HEK293 (cell line): ENCODE data around the gene C17orf50.
A peak's percentile ranks its signal among the peaks of the same experiment; 100 is the strongest.

Experiments used
- CTCF ChIA-PET: fragments of 350-600 bp; formaldehyde crosslinking; extraction: SDS; loops from one replicate; lab custom pipeline; 2021; ENCODE audit warnings: antibody characterized with exemption; lab: Yijun Ruan, JAX
- POLR2A ChIA-PET: fragments of 300-600 bp; formaldehyde crosslinking; extraction: SDS; loops from one replicate; lab custom pipeline; 2020; ENCODE audit warnings: antibody characterized with exemption, inconsistent platforms; lab: Yijun Ruan, JAX
- H3K27ac ChIP-seq: fragments of 200-500 bp; sonication (Bioruptor generic); 2 replicates; pipeline ENCODE4 v1.5.1; 2014; ENCODE audit warnings: low read depth, low read length, control low read depth, inconsistent platforms; ENCODE audit errors: extremely low read depth
- H3K36me3 ChIP-seq, 2 experiments: fragments of 200-500 bp in 1 of 2; sonication (Bioruptor generic) in 1 of 2; 1 replicate in 1 of 2; 2 replicates in 1 of 2; pipeline ENCODE4 v1.5.1; 2014 to 2017; ENCODE audit warnings: inconsistent platforms in 2 of 2, low read length in 2 of 2; ENCODE audit not compliant: control insufficient read depth in 2 of 2, insufficient read depth in 1 of 2
- H3K4me1 ChIP-seq: fragments of 200-500 bp; sonication (Bioruptor generic); 2 replicates; pipeline ENCODE4 v1.5.1; 2014; ENCODE audit warnings: mild to moderate bottlenecking, low read length, inconsistent platforms; ENCODE audit not compliant: control insufficient read depth, insufficient read depth
- H3K4me3 ChIP-seq: 2 replicates; pipeline ENCODE4 v1.5.1; 2011; ENCODE audit warnings: low read depth, mild to moderate bottlenecking, control low read depth, low read length, moderate library complexity
- H3K9me3 ChIP-seq: fragments of 200-500 bp; sonication (Bioruptor generic); 2 replicates; pipeline ENCODE4 v1.5.1; 2014; ENCODE audit warnings: low read depth, low read length, inconsistent platforms; ENCODE audit not compliant: control insufficient read depth, insufficient read depth
- IKZF3 ChIP-seq: fragments of 450-650 bp; IDR thresholded peaks from 2 replicates; pipeline ENCODE4 v1.5.0; 2018; ENCODE audit warnings: missing biosample characterization, mild to moderate bottlenecking, missing genetic modification characterization, moderate library complexity
- OSR2 ChIP-seq: fragments of 450-650 bp; formaldehyde crosslinking; IDR thresholded peaks from 2 replicates; pipeline ENCODE4 v1.5.1; 2016; ENCODE audit warnings: missing biosample characterization, missing genetic modification characterization
- PRDM1 ChIP-seq: fragments of 450-650 bp; formaldehyde crosslinking; IDR thresholded peaks from 2 replicates; pipeline ENCODE4; 2016; ENCODE audit warnings: missing biosample characterization, missing genetic modification characterization
- SP7 ChIP-seq: fragments of 450-650 bp; formaldehyde crosslinking; IDR thresholded peaks from 2 replicates; pipeline ENCODE4 v1.5.1; 2016; ENCODE audit warnings: missing biosample characterization, missing genetic modification characterization
- ZBTB17 ChIP-seq: fragments of 450-650 bp; formaldehyde crosslinking; IDR thresholded peaks from 2 replicates; pipeline ENCODE4 v1.5.1; 2016; ENCODE audit warnings: missing biosample characterization, missing genetic modification characterization
- ZBTB21 ChIP-seq: fragments of 450-650 bp; formaldehyde crosslinking; IDR thresholded peaks from 2 replicates; pipeline ENCODE4 v1.5.1; 2017; ENCODE audit warnings: missing biosample characterization, missing genetic modification characterization
- ZNF114 ChIP-seq: fragments of 450-650 bp; formaldehyde crosslinking; IDR thresholded peaks from 2 replicates; pipeline ENCODE4 v1.5.0; 2017; ENCODE audit warnings: missing biosample characterization, missing genetic modification characterization
- ZNF132 ChIP-seq: fragments of 450-650 bp; formaldehyde crosslinking; IDR thresholded peaks from 2 replicates; pipeline ENCODE4 v1.5.1; 2017; ENCODE audit warnings: missing biosample characterization, missing genetic modification characterization, borderline replicate concordance
- ZNF133 ChIP-seq: fragments of 450-650 bp; formaldehyde crosslinking; IDR thresholded peaks from 2 replicates; pipeline ENCODE4 v1.5.1; 2016; ENCODE audit warnings: missing biosample characterization, missing genetic modification characterization
- ZNF311 ChIP-seq: fragments of 450-650 bp; formaldehyde crosslinking; IDR thresholded peaks from 2 replicates; pipeline ENCODE4 v1.5.1; 2017; ENCODE audit warnings: missing biosample characterization, missing genetic modification characterization, borderline replicate concordance
- ZNF335 ChIP-seq: fragments of 450-650 bp; formaldehyde crosslinking; conservative IDR thresholded peaks from 2 replicates; pipeline ENCODE4 v1.5.1; 2016; ENCODE audit warnings: missing biosample characterization, missing genetic modification characterization
- ZNF350 ChIP-seq: fragments of 450-650 bp; formaldehyde crosslinking; IDR thresholded peaks from 2 replicates; pipeline ENCODE4 v1.5.0; 2017; ENCODE audit warnings: missing biosample characterization, mild to moderate bottlenecking, missing genetic modification characterization
- ZNF473 ChIP-seq: fragments of 450-650 bp; formaldehyde crosslinking; IDR thresholded peaks from 2 replicates; pipeline ENCODE4 v1.5.1; 2017; ENCODE audit warnings: missing biosample characterization, missing genetic modification characterization
- ZNF560 ChIP-seq: fragments of 450-650 bp; formaldehyde crosslinking; IDR thresholded peaks from 2 replicates; pipeline ENCODE4 v1.5.1; 2017; ENCODE audit warnings: missing biosample characterization, missing genetic modification characterization, borderline replicate concordance
- ZNF629 ChIP-seq: fragments of 450-650 bp; formaldehyde crosslinking; IDR thresholded peaks from 2 replicates; pipeline ENCODE4 v1.5.1; 2017; ENCODE audit warnings: missing biosample characterization, missing genetic modification characterization
- ZNF701 ChIP-seq: fragments of 450-650 bp; formaldehyde crosslinking; IDR thresholded peaks from 2 replicates; pipeline ENCODE4 v1.5.1; 2016; ENCODE audit warnings: missing biosample characterization, missing genetic modification characterization
- ZNF768 ChIP-seq: fragments of 450-650 bp; formaldehyde crosslinking; IDR thresholded peaks from 2 replicates; pipeline ENCODE4 v1.5.1; 2018; ENCODE audit warnings: missing biosample characterization, mild to moderate bottlenecking, missing genetic modification characterization
- TF ChIP-seq, protein P1 (sequence below): fragments of 450-650 bp; formaldehyde crosslinking; IDR thresholded peaks from 2 replicates; pipeline ENCODE4 v1.5.1; 2017; ENCODE audit warnings: missing biosample characterization, missing genetic modification characterization
- TF ChIP-seq, protein P2 (sequence below): fragments of 450-650 bp; formaldehyde crosslinking; IDR thresholded peaks from 2 replicates; pipeline ENCODE4 v1.5.1; 2016; ENCODE audit warnings: missing biosample characterization, missing genetic modification characterization

C17orf50 gene

GRCh38 chr17:35780950-35781349, 20.3 kb downstream of the C17orf50 start:
- ChIA-PET POLR2A (interaction anchor here (1.7 to 2.2 kb wide), 3 partner anchors 16 to 28 kb away, joined by 5 to 7 read pairs (median 7); partner anchors contain the start of gene TAF15), CTCF (interaction anchor here (1.0 to 5.9 kb wide), 5 partner anchors 10 to 24 kb away, joined by 4 to 56 read pairs (median 9); no protein-coding TSS in a partner anchor)
- no peaks in the 10 kb centered on the region for H3K9me3 ChIP-seq
- TF ChIP-seq, protein P1, sequence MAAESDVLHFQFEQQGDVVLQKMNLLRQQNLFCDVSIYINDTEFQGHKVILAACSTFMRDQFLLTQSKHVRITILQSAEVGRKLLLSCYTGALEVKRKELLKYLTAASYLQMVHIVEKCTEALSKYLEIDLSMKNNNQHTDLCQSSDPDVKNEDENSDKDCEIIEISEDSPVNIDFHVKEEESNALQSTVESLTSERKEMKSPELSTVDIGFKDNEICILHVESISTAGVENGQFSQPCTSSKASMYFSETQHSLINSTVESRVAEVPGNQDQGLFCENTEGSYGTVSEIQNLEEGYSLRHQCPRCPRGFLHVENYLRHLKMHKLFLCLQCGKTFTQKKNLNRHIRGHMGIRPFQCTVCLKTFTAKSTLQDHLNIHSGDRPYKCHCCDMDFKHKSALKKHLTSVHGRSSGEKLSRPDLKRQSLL (tag by site-specific recombination), result no peak
- TF ChIP-seq, protein P2, sequence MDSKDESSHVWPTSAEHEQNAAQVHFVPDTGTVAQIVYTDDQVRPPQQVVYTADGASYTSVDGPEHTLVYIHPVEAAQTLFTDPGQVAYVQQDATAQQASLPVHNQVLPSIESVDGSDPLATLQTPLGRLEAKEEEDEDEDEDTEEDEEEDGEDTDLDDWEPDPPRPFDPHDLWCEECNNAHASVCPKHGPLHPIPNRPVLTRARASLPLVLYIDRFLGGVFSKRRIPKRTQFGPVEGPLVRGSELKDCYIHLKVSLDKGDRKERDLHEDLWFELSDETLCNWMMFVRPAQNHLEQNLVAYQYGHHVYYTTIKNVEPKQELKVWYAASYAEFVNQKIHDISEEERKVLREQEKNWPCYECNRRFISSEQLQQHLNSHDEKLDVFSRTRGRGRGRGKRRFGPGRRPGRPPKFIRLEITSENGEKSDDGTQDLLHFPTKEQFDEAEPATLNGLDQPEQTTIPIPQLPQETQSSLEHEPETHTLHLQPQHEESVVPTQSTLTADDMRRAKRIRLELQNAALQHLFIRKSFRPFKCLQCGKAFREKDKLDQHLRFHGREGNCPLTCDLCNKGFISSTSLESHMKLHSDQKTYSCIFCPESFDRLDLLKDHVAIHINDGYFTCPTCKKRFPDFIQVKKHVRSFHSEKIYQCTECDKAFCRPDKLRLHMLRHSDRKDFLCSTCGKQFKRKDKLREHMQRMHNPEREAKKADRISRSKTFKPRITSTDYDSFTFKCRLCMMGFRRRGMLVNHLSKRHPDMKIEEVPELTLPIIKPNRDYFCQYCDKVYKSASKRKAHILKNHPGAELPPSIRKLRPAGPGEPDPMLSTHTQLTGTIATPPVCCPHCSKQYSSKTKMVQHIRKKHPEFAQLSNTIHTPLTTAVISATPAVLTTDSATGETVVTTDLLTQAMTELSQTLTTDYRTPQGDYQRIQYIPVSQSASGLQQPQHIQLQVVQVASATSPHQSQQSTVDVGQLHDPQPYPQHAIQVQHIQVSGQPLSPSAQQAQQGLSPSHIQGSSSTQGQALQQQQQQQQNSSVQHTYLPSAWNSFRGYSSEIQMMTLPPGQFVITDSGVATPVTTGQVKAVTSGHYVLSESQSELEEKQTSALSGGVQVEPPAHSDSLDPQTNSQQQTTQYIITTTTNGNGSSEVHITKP, result peak; percentile 22; the same call in 1 of the 2 replicates
- no peak overlapping the region for H3K27ac ChIP-seq
- H3K4me1 ChIP-seq, result no peaks in the 10 kb centered on the region
- H3K4me3 ChIP-seq, result no peak overlapping the region
- no peaks in the 10 kb centered on the region for H3K36me3 ChIP-seq

DNA sequence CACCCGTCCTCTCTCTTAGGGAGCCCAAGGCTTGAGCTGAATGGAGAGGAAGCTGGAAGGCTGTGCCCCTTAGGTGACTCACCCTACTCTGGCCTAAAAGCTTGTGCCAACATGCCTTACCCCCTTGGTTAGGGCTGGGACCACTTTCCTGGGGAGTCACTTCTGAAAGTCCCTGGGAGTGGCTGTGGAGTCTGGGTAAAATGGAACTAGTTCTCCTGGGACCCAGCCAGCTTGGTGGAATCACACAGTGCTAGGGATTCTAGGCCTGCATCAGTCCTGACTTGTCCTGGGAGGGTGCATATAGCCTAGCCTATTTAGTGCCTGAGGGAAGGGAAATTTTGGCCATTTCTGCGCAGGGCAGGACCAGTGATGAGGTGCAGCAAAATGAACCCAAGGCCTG, 24.2 kb downstream of the C17orf50 start:
- no peaks in the 10 kb centered on the region for H3K4me1 ChIP-seq
- ChIA-PET CTCF (interaction anchor here (0.7 to 5.9 kb wide), 5 partner anchors 15 to 172 kb away, joined by 3 to 53 read pairs (median 3); no protein-coding TSS in a partner anchor), POLR2A (interaction anchor here (3.4 kb wide), 1 partner anchor 24 kb away, joined by 12 read pairs; the partner anchor contains the start of gene TAF15)
- no peak for TF ChIP-seq ZNF350 (tag by site-specific recombination)
- TF ChIP-seq, all 188 proteins: peak for 0
- no peak overlapping the region for H3K4me3 ChIP-seq
- no peaks in the 10 kb centered on the region for H3K36me3 ChIP-seq
- no peaks in the 10 kb centered on the region for H3K9me3 ChIP-seq
- H3K27ac ChIP-seq, result no peak overlapping the region

- H3K27ac ChIP-seq, result no peak overlapping the region
- ChIA-PET CTCF (interaction anchor here (0.5 to 5.9 kb wide), 7 partner anchors 10 to 128 kb away, joined by 3 to 53 read pairs (median 3); no protein-coding TSS in a partner anchor), POLR2A (interaction anchor here (1.3 to 3.4 kb wide), 2 partner anchors 18 to 22 kb away, joined by 5 to 12 read pairs; partner anchors contain the start of gene TAF15)
- H3K4me3 ChIP-seq, result no peak overlapping the region
- peak; percentile 42; the same call in 1 of the 2 replicates for TF ChIP-seq PRDM1 (tag by site-specific recombination)
- TF ChIP-seq ZNF114, result no peak
- peak; percentile 25; the same call in 1 of the 2 replicates for TF ChIP-seq ZBTB17 (tag by site-specific recombination)
- no peaks in the 10 kb centered on the region for H3K9me3 ChIP-seq
- no peaks in the 10 kb centered on the region for H3K4me1 ChIP-seq
- no peaks in the 10 kb centered on the region for H3K36me3 ChIP-seq
Observed at GRCh38 chr17:35786941-35787432, 26.3 kb downstream of the C17orf50 start.

DNA sequence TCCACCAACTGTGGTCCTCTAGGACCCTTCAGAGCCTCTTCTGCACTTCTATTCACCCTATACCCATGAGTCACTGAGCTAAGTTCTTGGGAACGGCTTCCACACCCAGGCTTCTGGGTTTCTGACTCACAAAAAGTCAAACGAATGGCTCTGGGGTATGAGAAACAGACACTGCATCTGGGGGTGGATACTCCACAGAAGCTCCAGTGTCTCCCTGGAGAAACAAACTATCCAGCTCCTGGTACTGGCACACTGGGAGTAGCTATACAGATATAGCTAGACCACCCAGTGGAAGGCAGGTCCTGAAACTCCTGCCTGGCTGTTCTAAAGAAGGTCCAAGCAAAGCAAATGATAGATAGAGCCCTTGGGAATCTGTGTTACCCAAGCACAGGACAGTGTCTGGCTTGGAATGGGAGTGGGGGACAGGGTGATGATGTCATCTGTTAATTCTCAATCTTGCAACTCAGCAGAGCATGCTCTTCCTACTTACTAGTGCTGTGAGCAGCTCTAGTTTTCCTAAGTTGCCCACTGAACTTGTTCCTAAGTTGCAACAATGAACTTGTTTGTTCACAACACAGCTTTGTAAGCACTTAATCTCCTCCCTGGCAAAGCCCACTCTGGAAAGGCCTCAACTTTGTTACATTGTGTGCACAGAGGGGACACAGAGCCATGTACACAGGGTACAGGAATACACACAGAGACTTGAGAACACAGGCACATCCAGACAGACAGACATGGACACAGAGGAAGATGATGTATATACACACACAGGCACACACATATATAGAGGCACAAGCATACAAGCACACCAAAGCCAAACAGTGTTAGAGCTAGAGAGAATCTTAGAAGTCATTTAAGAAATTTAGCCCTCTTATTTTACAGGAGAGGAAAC, 28.0 kb downstream of the C17orf50 start:
- no peaks in the 10 kb centered on the region for H3K9me3 ChIP-seq
- H3K4me1 ChIP-seq, result no peaks in the 10 kb centered on the region
- CTCF ChIA-PET, result interaction anchor here (0.6 to 5.9 kb wide), 9 partner anchors 8 to 285 kb away, joined by 3 to 53 read pairs (median 5); no protein-coding TSS in a partner anchor
- H3K27ac ChIP-seq, result no peak overlapping the region
- H3K36me3 ChIP-seq, result no peaks in the 10 kb centered on the region
- POLR2A ChIA-PET, result interaction anchor here (1.0 to 2.2 kb wide), 3 partner anchors 11 to 24 kb away, joined by 3 to 15 read pairs (median 3); partner anchors contain the start of gene TAF15
- H3K4me3 ChIP-seq, result no peak overlapping the region
- no peak for TF ChIP-seq ZNF560 (tag by site-specific recombination)
- TF ChIP-seq ZNF768, result no peak
- TF ChIP-seq ZNF335 (tag by site-specific recombination), result peak; percentile 67
- TF ChIP-seq OSR2 (tag by site-specific recombination), result peak; percentile 73
- no peak for TF ChIP-seq ZNF311 (tag by site-specific recombination)
- TF ChIP-seq ZNF701 (tag by site-specific recombination), result no peak
- peak; percentile 90 for TF ChIP-seq ZNF629
- TF ChIP-seq SP7 (tag by site-specific recombination), result peak; percentile 31; the same call in 1 of the 2 replicates
- no peak for TF ChIP-seq ZNF132
- TF ChIP-seq IKZF3 (tag by site-specific recombination), result no peak
- TF ChIP-seq ZNF473 (tag by site-specific recombination), result no peak
- peak; percentile 84 for TF ChIP-seq ZNF133
- peak; percentile 92 for TF ChIP-seq ZBTB21 (tag by site-specific recombination)
